Type B pancreatic cell (in vitro differentiated cells): ENCODE results near the gene TADA2A. TPM values are rescaled to one million over a fixed set of nuclear protein-coding genes. Genes with fewer than 3 reads are reported as not detected.

Experiments
- DNase-seq: peaks from one replicate; pipeline ENCODE4 v3.0.0; 2021; ENCODE audit warnings: mixed read lengths; ENCODE audit not compliant: unreplicated experiment; ENCODE audit errors: extremely low spot score
- H3K27ac Mint-ChIP-seq: 2 replicates; pipeline ENCODE4 v1.8.0; 2021; ENCODE audit warnings: mild to moderate bottlenecking, mixed read lengths
- H3K27me3 Mint-ChIP-seq: 2 replicates; pipeline ENCODE4 v1.8.0; 2021; ENCODE audit warnings: mixed read lengths
- H3K36me3 Mint-ChIP-seq: 2 replicates; pipeline ENCODE4 v1.8.0; 2021; ENCODE audit warnings: mixed read lengths
- H3K4me1 Mint-ChIP-seq: one replicate; pipeline ENCODE4 v1.8.0; 2021; ENCODE audit warnings: mixed read lengths; ENCODE audit not compliant: unreplicated experiment
- H3K4me3 Mint-ChIP-seq: 2 replicates; pipeline ENCODE4 v1.8.0; 2021; ENCODE audit warnings: mild to moderate bottlenecking, mixed read lengths
- H3K9me3 Mint-ChIP-seq: 2 replicates; pipeline ENCODE4 v1.8.0; 2021; ENCODE audit warnings: mixed read lengths
- total RNA-seq: library from RNA; stranded (reverse); gene quantifications from 2 replicates; pipeline ENCODE4 v1.2.1, GENCODE V29; 2021; ENCODE audit warnings: low replicate concordance
- TF ChIP-seq, protein P1 (sequence below): fragments of 200-600 bp; sonication (generic); conservative IDR thresholded peaks from 2 replicates; pipeline ENCODE4 v1.5.0; 2021; ENCODE audit warnings: antibody characterized with exemption, mild to moderate bottlenecking

TADA2A gene
- total RNA-seq, 1 donor from 2014 or later, result 28.5 TPM

DNA sequence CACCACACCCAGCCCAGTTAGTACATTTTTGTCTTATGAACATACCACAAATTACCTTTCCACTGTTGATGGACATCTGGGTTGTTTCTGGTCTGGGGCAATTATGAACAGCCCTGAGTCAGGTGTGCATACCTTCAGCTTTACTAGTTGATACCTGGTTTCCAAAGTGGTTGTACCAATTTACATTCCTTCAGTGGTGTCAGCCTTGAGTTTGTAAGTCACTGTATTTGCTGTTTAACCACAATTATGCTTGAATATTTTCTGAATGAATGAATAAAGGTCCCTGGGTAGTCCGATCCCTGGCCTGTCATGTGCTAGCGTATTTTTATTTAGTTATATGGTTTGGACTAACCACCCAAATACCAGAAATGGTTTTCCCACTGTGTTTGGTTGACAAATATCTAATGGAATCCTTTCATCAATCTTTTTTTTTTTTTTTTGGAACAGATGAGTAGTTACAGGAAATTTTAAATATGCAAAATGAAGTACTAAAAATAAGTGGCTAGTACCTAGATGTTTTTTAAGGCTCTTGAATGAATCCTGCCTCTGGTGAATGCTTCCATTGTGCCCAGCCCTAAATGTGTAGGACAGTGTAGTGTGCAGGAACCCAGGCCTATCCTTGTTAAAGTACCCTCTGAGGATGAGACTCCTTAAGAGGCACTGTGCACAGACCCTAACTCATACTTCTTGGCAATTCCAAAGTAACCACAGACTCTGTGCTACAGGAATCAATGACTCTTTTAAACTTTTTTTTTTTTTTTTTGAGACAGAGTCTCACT is 86.8 kb downstream of the TADA2A start:
- no peak for DNase-seq
- TF ChIP-seq, protein P1, sequence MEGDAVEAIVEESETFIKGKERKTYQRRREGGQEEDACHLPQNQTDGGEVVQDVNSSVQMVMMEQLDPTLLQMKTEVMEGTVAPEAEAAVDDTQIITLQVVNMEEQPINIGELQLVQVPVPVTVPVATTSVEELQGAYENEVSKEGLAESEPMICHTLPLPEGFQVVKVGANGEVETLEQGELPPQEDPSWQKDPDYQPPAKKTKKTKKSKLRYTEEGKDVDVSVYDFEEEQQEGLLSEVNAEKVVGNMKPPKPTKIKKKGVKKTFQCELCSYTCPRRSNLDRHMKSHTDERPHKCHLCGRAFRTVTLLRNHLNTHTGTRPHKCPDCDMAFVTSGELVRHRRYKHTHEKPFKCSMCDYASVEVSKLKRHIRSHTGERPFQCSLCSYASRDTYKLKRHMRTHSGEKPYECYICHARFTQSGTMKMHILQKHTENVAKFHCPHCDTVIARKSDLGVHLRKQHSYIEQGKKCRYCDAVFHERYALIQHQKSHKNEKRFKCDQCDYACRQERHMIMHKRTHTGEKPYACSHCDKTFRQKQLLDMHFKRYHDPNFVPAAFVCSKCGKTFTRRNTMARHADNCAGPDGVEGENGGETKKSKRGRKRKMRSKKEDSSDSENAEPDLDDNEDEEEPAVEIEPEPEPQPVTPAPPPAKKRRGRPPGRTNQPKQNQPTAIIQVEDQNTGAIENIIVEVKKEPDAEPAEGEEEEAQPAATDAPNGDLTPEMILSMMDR, result no peak
- peaks cover 29% of the 10 kb centered on the region for H3K4me1 Mint-ChIP-seq
- H3K9me3 Mint-ChIP-seq, result no peaks in the 10 kb centered on the region
- H3K4me3 Mint-ChIP-seq, result no peak overlapping the region
- peak overlapping the region; percentile 26 for H3K27ac Mint-ChIP-seq
- H3K27me3 Mint-ChIP-seq, result peaks cover 5% of the 10 kb centered on the region
- H3K36me3 Mint-ChIP-seq, result peaks cover 3% of the 10 kb centered on the region

DNA sequence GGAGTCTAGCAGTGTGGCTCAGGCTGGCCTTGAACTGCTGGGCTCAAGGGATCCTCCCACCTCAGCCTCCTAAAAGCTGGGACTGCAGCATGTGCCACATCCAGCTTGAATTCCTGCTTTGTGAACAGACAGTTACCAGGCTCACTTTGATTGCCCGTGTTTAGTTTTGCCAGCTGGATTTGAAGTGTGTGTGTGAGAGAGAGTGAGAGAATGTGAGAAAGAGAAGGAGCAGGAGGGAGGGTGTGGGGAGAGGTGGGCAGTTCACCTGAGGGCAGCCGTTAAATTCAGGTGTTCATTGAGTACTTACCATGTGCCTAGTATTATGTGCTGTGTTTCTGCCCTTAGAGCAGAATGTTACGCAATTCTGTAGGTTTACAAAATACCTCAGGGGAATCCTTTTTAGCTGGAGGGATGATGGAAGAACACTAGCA is 87.7 kb downstream of the TADA2A start:
- no peaks in the 10 kb centered on the region for H3K27me3 Mint-ChIP-seq
- no peak overlapping the region for H3K4me3 Mint-ChIP-seq
- DNase-seq, result no peak
- peaks cover 28% of the 10 kb centered on the region for H3K4me1 Mint-ChIP-seq
- H3K36me3 Mint-ChIP-seq, result peaks cover 3% of the 10 kb centered on the region
- peak overlapping the region; percentile 30 for H3K27ac Mint-ChIP-seq
- TF ChIP-seq, protein P1, result no peak
- H3K9me3 Mint-ChIP-seq, result no peaks in the 10 kb centered on the region

GRCh38 chr17:37494971-37495370 is 88.3 kb downstream of the TADA2A start:
- Mint-ChIP-seq H3K4me3 (no peak overlapping the region), H3K4me1 (peaks cover 28% of the 10 kb centered on the region), H3K27me3 (no peaks in the 10 kb centered on the region), H3K9me3 (no peaks in the 10 kb centered on the region), H3K27ac (no peak overlapping the region), H3K36me3 (peaks cover 3% of the 10 kb centered on the region)
- DNase-seq, result no peak
- TF ChIP-seq, protein P1, result no peak

DNA sequence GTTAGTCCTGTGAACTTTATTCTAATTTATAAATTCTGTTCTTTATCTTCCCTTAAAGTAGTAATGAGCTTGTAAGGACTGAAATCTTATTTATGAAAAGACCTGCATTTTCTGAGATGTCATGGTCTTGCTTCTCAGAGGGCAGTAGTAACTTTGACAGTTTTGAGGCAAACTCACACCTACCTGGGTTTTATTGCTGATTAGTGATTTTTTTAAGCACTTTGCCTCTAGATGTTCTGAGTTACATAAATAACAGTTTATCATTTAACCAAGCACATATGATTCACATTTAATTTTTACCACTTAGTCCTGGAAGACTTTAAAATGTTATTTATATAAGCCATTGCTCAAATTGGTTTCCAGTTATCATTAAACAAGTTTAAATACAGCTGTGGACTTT is 93.7 kb downstream of the TADA2A start:
- Mint-ChIP-seq H3K4me1 (peaks cover under 1% of the 10 kb centered on the region), H3K9me3 (no peaks in the 10 kb centered on the region), H3K36me3 (no peaks in the 10 kb centered on the region), H3K4me3 (no peak overlapping the region), H3K27me3 (no peaks in the 10 kb centered on the region), H3K27ac (no peak overlapping the region)
- DNase-seq, result no peak
- TF ChIP-seq, protein P1, result no peak

GRCh38 chr17:37502009-37502936 is 95.6 kb downstream of the TADA2A start:
- peaks cover 5% of the 10 kb centered on the region for H3K4me1 Mint-ChIP-seq
- H3K36me3 Mint-ChIP-seq, result peaks cover 5% of the 10 kb centered on the region
- TF ChIP-seq, protein P1, result no peak
- DNase-seq, result no peak
- H3K27ac Mint-ChIP-seq, result no peak overlapping the region
- no peaks in the 10 kb centered on the region for H3K27me3 Mint-ChIP-seq
- H3K9me3 Mint-ChIP-seq, result no peaks in the 10 kb centered on the region
- no peak overlapping the region for H3K4me3 Mint-ChIP-seq
